Stomach (tissue), 9 donors: ENCODE data around the gene ECM2. TPM values are rescaled to one million over a fixed set of nuclear protein-coding genes. Genes with fewer than 3 reads are reported as not detected.

Experiments
- DNase-seq, 2 donors: peaks; one replicate each; pipeline versions ENCODE4 v3.0.0 to v3.0.0-alpha.2; 2013 to 2019
- H3K27ac ChIP-seq, 5 donors: fragments of 200-600 bp in 4 of 5; sonication (generic) in 4 of 5; one replicate each; pipeline ENCODE4 v1.5.1; 2013 to 2019; ENCODE audit warnings: mild to moderate bottlenecking in 1 of 5, moderate library complexity in 1 of 5
- H3K27me3 ChIP-seq, 3 donors: fragments of 200-600 bp; sonication (generic); one replicate each; pipeline ENCODE4 v1.5.1; 2017 to 2019; ENCODE audit warnings: mixed run types in 1 of 3
- H3K36me3 ChIP-seq, 4 donors: fragments of 200-600 bp; sonication (generic); 1 replicate in 3 of 4; 2 replicates in 1 of 4; pipeline ENCODE4 v1.5.1; 2016 to 2019
- H3K4me1 ChIP-seq, 4 donors: fragments of 200-600 bp; sonication (generic); one replicate each; pipeline ENCODE4 v1.5.1; 2016 to 2019
- H3K4me3 ChIP-seq, 4 donors: fragments of 200-600 bp; sonication (generic) in 3 of 4; one replicate each; pipeline ENCODE4 v1.5.1; 2016 to 2019; ENCODE audit warnings: mild to moderate bottlenecking in 1 of 4
- H3K9me3 ChIP-seq, 4 donors: fragments of 200-600 bp; sonication (generic); one replicate each; pipeline ENCODE4 v1.5.1; 2016 to 2019
- EP300 ChIP-seq: sonication (generic); formaldehyde crosslinking; IDR thresholded peaks from one replicate; pipeline ENCODE4 v1.6.1; 2017; ENCODE audit warnings: antibody characterized with exemption
- POLR2A ChIP-seq, 4 donors: fragments of 450-650 bp; IDR thresholded peaks; one replicate each; pipeline ENCODE4 v1.6.1; 2016; ENCODE audit warnings: antibody characterized with exemption in 4 of 4, control low read depth in 2 of 4, mild to moderate bottlenecking in 1 of 4, moderate library complexity in 1 of 4
- POLR2AphosphoS5 ChIP-seq, 3 donors: sonication (generic); formaldehyde crosslinking; IDR thresholded peaks; one replicate each; pipeline ENCODE4 v1.6.1; 2016; ENCODE audit warnings: antibody characterized with exemption in 3 of 3
- WGBS, 5 donors: extraction: QIAGEN DNeasy Blood & Tissue Kit in 3 of 5; methylation state at CpG; one replicate each; pipeline versions ENCODE4 v1.1.5 to v1.1.7; 2013 to 2018; 5-methylcytosine and 5-hydroxymethylcytosine counted together
- intact Hi-C: fragments of 100-400 bp; cut with DNase I; formaldehyde crosslinking; loops from one replicate; pipeline ENCODE4 v1.15.1; 2023; ENCODE audit warnings: low total_unique reads
- polyA plus RNA-seq, 3 donors: library from polyadenylated mRNA; stranded (reverse); fragments of 200-250 nt; gene quantifications; one replicate each; pipeline ENCODE4 v1.2.3, GENCODE V29; 2013
- total RNA-seq, 5 donors: library from RNA; depleted of rRNA; stranded (reverse); fragments of >200 nt; gene quantifications; one replicate each; pipeline versions ENCODE4 v1.1.0 to v1.2.3, GENCODE V29; 2014 to 2016
- TF ChIP-seq, protein P1 (sequence below), 7 experiments: fragments of 450-650 bp in 4 of 7; fragments of 200-600 bp in 3 of 7; sonication (generic) in 3 of 7; IDR thresholded peaks; one replicate each; pipeline ENCODE4 v1.5.1; 2016 to 2019; ENCODE audit warnings: antibody characterized with exemption in 7 of 7, control low read depth in 2 of 7, mild to moderate bottlenecking in 1 of 7
- donor health status: healthy with polysubstance abuse.
- donor health status: Bipolar disorder and iron deficiency.
- donor health status: healthy.

Gene ECM2
- total and polyA plus RNA-seq, 8 donors, result 0.14 to 22.6 (median 1.0) TPM; not detected in 2

DNA sequence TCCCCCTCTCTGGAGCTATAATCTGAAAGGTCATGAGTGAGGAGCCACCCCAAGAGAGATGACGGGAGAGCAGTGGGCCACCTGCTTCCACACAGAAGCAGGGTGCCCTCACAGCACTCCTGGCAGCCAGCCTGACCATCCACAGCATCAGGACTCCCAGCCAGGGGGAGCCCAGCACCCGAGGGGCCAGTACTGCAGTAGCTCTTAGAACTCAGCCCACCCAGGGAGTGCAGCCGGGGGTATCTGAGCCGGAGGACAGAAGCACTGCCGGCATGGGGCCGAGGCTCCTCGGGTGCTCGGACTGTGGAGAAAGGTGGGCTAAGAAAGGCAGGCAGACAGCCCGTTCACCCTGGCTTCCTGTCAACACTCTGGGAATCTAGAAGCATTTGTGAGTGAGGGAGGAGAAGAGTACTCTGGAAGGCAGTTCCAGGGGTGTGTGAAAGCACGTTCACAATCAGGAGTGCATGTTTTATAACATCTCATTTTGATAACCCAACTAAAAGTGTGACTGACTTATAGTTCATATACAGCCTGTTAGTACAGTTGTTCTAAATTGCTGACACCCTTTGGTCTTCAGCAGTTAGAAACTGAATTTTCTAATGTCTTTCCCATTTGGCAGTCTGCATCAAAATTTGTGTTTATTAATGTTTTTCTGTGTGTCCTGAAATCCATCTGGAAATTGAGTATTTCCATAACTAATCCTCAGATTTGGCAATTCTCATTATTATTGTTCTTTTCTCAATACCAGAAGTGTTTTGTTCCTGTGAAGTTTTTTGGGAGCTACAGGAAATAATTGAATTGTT, 27.6 kb downstream of the ECM2 start:
- intact Hi-C loops, result no loop called here
- DNase-seq, result peak in 1 of 2 donors; percentile 49
- H3K27ac ChIP-seq, result peak overlapping the region in 4 of 5 donors; percentile 20 to 78 (median 58)
- no peaks in the 10 kb centered on the region for H3K27me3 ChIP-seq
- 54 to 74% (median 67%) methylated on average over 8 to 10 of the region's 10 CpGs for WGBS, 5 donors
- H3K9me3 ChIP-seq, result no peaks in the 10 kb centered on the region
- H3K36me3 ChIP-seq, result no peaks in the 10 kb centered on the region
- H3K4me3 ChIP-seq, result no peak overlapping the region
- H3K4me1 ChIP-seq, result peaks cover 0 to 51% (median 32%) of the 10 kb centered on the region in 4 donors
- TF ChIP-seq POLR2A (IDR thresholded peaks at IDR 0.05) (no peak), POLR2AphosphoS5 (IDR thresholded peaks at IDR 0.05) (no peak), EP300 (no peak)
- TF ChIP-seq, protein P1, sequence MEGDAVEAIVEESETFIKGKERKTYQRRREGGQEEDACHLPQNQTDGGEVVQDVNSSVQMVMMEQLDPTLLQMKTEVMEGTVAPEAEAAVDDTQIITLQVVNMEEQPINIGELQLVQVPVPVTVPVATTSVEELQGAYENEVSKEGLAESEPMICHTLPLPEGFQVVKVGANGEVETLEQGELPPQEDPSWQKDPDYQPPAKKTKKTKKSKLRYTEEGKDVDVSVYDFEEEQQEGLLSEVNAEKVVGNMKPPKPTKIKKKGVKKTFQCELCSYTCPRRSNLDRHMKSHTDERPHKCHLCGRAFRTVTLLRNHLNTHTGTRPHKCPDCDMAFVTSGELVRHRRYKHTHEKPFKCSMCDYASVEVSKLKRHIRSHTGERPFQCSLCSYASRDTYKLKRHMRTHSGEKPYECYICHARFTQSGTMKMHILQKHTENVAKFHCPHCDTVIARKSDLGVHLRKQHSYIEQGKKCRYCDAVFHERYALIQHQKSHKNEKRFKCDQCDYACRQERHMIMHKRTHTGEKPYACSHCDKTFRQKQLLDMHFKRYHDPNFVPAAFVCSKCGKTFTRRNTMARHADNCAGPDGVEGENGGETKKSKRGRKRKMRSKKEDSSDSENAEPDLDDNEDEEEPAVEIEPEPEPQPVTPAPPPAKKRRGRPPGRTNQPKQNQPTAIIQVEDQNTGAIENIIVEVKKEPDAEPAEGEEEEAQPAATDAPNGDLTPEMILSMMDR (IDR thresholded peaks at IDR 0.05), result no peak

DNA sequence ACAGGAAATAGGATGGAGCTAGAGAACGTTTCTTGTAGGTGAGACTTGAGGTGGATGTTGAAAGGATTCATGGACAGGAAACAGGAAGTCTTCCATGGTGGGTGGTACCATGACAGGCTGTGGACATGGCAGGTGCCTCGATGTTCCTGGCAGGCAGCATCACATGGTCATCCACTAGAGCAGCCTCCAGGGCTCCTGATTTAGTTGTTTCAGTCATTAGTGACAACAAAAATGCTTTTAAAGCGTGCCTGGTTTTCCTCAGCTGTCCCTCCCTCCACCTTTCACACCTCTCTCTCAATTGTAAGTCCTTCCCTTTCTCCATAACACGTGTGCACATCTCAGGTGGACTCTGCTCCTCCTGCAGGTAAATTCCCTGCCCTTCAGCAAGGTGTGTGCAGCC, 28.3 kb downstream of the ECM2 start:
- Histone ChIP-seq H3K9me3 (no peaks in the 10 kb centered on the region), H3K36me3 (no peaks in the 10 kb centered on the region), H3K4me3 (no peak overlapping the region), H3K4me1 (peaks cover 0 to 48% (median 31%) of the 10 kb centered on the region in 4 donors), H3K27me3 (no peaks in the 10 kb centered on the region), H3K27ac (peak overlapping the region in 4 of 5 donors; percentile 20 to 78 (median 61))
- TF ChIP-seq EP300 (no peak), POLR2AphosphoS5 (IDR thresholded peaks at IDR 0.05) (no peak), POLR2A (IDR thresholded peaks at IDR 0.05) (no peak)
- TF ChIP-seq, protein P1 (IDR thresholded peaks at IDR 0.05), result no peak
- DNase-seq, result no peak
- 65 to 77% (median 68%) methylated on average over 4 of the region's 4 CpGs for WGBS, 5 donors
- intact Hi-C loops, result no loop called here

DNA sequence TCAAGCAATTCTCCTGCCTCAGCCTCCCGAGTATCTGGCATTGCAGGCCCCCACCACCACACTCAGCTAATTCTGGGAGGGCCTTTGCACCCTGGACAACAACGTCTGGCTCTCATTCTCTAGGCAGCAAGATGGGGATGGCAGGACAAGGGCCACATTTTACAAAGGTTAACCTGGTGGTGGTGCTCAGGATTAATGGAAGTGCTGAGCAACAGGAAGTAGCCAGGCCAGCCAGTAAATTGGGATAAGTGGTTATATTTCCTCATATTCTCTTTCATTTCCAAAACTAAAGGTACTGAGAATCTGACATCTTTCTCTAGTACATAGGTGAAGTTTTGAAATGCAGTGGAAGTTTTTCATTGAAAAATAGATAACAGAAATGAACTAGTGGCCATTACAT, 28.8 kb downstream of the ECM2 start:
- Histone ChIP-seq H3K27me3 (no peaks in the 10 kb centered on the region), H3K9me3 (no peaks in the 10 kb centered on the region), H3K27ac (peak overlapping the region in 4 of 5 donors; percentile 34 to 78 (median 61)), H3K4me1 (peaks cover under 1 to 48% (median 31%) of the 10 kb centered on the region in 4 donors), H3K4me3 (no peak overlapping the region), H3K36me3 (no peaks in the 10 kb centered on the region)
- no peak for TF ChIP-seq POLR2A (IDR thresholded peaks at IDR 0.05)
- TF ChIP-seq EP300, result no peak
- no peak for TF ChIP-seq POLR2AphosphoS5 (IDR thresholded peaks at IDR 0.05)
- TF ChIP-seq, protein P1 (IDR thresholded peaks at IDR 0.05), result no peak
- DNase-seq, result no peak
- intact Hi-C loops, result no loop called here
- 83 to 95% (median 91%) methylated on average over 2 of the region's 2 CpGs for WGBS, 5 donors

DNA sequence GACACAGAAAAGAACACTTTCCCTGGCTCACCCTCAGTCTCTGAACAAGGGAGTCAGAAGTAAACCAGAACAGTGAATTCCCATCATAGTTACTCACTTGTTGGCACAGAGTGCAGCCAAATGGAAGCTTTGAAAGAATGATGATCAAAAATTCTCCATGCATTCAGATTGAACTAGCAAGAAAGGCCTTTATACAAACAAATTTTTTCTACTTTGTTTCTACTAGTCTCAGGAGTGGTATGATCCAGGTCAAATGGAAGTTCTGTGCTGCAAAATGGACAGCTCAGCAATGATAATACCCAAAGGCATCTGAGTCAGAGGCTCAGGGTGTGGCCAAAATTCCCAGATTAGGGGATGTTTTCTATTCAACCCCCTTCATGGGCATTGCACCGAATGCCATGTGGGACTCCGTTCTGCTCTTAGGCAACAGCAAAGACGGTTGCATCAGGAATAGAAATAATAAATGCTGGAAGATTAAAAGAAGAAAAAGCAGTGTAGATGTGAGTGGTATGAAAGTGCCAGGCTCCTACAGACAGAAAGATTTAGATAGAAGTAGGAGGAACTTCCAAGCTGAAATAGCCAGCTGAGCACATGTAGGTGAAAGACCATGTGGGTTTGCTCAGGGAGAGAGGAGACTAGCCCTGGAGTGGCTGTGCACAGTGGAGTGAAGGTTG, 29.5 kb downstream of the ECM2 start:
- Histone ChIP-seq H3K9me3 (no peaks in the 10 kb centered on the region), H3K27me3 (no peaks in the 10 kb centered on the region), H3K36me3 (no peaks in the 10 kb centered on the region), H3K4me3 (no peak overlapping the region), H3K4me1 (peaks cover 4 to 55% (median 33%) of the 10 kb centered on the region in 4 donors), H3K27ac (peak overlapping the region in 4 of 5 donors; percentile 34 to 78 (median 61))
- peak in 1 of 2 donors; percentile 81 for DNase-seq
- intact Hi-C loops, result no loop called here
- WGBS, 5 donors, result 47 to 81% (median 76%) methylated on average over 3 of the region's 3 CpGs
- TF ChIP-seq, protein P1 (IDR thresholded peaks at IDR 0.05), result no peak
- peak; percentile 10 for TF ChIP-seq EP300
- peak; percentile 14 to 65 (median 20) for TF ChIP-seq POLR2AphosphoS5 (IDR thresholded peaks at IDR 0.05)
- no peak for TF ChIP-seq POLR2A (IDR thresholded peaks at IDR 0.05)
